Sigmoid colon (tissue), 4 donors: Measurements from ENCODE around the gene SELENON.

Experiments used
- CTCF ChIP-seq, 4 experiments: fragments of 450-650 bp in 3 of 4; fragments of 200-600 bp in 1 of 4; IDR thresholded peaks; one replicate each; pipeline ENCODE4 v1.5.1; 2016 to 2019; ENCODE audit warnings: antibody characterized with exemption in 4 of 4, mild to moderate bottlenecking in 3 of 4, moderate library complexity in 2 of 4
- POLR2AphosphoS5 ChIP-seq, 4 donors: sonication (generic); formaldehyde crosslinking; IDR thresholded peaks; one replicate each; pipeline ENCODE4 v1.6.1; 2017; ENCODE audit warnings: antibody characterized with exemption in 4 of 4

DNA sequence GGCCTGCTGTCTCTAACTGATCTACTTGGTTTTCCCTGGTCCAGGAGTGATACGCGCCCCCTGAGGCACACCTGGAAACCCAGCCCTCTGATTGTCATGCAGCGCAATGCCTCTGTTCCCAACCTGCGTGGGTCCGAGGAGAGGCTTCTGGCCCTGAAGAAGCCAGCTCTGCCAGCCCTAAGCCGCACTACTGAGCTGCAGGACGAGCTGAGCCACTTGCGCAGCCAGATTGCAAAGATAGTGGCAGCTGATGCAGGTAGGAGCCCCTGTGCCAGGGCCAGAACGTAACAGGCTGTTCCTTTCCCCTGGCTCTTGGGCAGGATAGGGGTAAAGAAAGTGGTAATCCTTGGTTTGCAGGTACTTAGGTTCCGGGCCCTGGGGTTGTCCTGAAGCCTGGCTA is 26.6 kb downstream of the SELENON start:
- no peak for TF ChIP-seq POLR2AphosphoS5 (IDR thresholded peaks at IDR 0.05)
- no peak for TF ChIP-seq CTCF (IDR thresholded peaks at IDR 0.05)
